Gastrocnemius medialis (tissue), 4 donors: Measurements from ENCODE around the gene BBS7. TPM values are rescaled to one million over a fixed set of nuclear protein-coding genes. Genes with fewer than 3 reads are reported as not detected.

ENCODE experiments used
- ATAC-seq, 2 donors: fragments of 150-250 bp; one replicate each; pipeline ENCODE4 v1.9.1; 2016
- DNase-seq, 2 donors: peaks; one replicate each; pipeline ENCODE4 v3.0.0-alpha.2; 2019
- H3K27ac ChIP-seq, 4 donors: fragments of 200-600 bp; sonication (generic); 1 replicate in 1 of 4; 2 replicates in 3 of 4; pipeline ENCODE4 v1.5.1; 2016 to 2018; ENCODE audit warnings: mild to moderate bottlenecking in 2 of 4, moderate library complexity in 1 of 4
- H3K27me3 ChIP-seq, 3 donors: fragments of 200-600 bp; sonication (generic) in 2 of 3; 1 replicate in 1 of 3; 2 replicates in 2 of 3; pipeline versions ENCODE4 v1.5.1 to v1.6.0; 2016 to 2019; ENCODE audit warnings: mild to moderate bottlenecking in 1 of 3, moderate library complexity in 1 of 3
- H3K36me3 ChIP-seq, 2 donors: fragments of 200-600 bp; sonication (generic) in 1 of 2; one replicate each; pipeline ENCODE4 v1.5.1; 2017 to 2018
- H3K4me1 ChIP-seq, 2 donors: fragments of 200-600 bp; sonication (generic) in 1 of 2; one replicate each; pipeline ENCODE4 v1.5.1; 2016 to 2017; ENCODE audit warnings: mild to moderate bottlenecking in 2 of 2
- H3K4me3 ChIP-seq, 4 donors: fragments of 200-600 bp; sonication (generic) in 3 of 4; 1 replicate in 1 of 4; 2 replicates in 3 of 4; pipeline ENCODE4 v1.5.1; 2016 to 2019; ENCODE audit warnings: mild to moderate bottlenecking in 2 of 4
- H3K9me3 ChIP-seq, 3 donors: fragments of 200-600 bp; sonication (generic) in 2 of 3; 1 replicate in 1 of 3; 2 replicates in 2 of 3; pipeline ENCODE4 v1.5.1; 2016 to 2019
- POLR2A ChIP-seq, 2 donors: fragments of 450-650 bp; IDR thresholded peaks; one replicate each; pipeline ENCODE4 v1.6.1; 2017; ENCODE audit warnings: antibody characterized with exemption in 2 of 2, mild to moderate bottlenecking in 2 of 2, moderate library complexity in 2 of 2
- in situ Hi-C, 4 donors: fragments of 200-750 bp; cut with MboI; loops; one replicate each; pipeline versions ENCODE4 v1.15.0 to v1.8.0; 2017; ENCODE audit warnings: low sequenced_read_pairs in 4 of 4
- intact Hi-C: fragments of 100-400 bp; cut with DNase I; formaldehyde crosslinking; loops from one replicate; pipeline ENCODE4 v1.15.1; 2023; ENCODE audit warnings: low total_unique reads
- total RNA-seq, 4 donors: library from RNA; depleted of rRNA; stranded (reverse); fragments of >200 nt; gene quantifications; one replicate each; pipeline versions ENCODE4 v1.1.0 to v1.2.3, GENCODE V29; 2016
- TF ChIP-seq, protein P1 (sequence below), 5 experiments: fragments of 450-650 bp in 3 of 5; fragments of 200-600 bp in 2 of 5; sonication (generic) in 2 of 5; IDR thresholded peaks in 4 of 5; conservative IDR thresholded peaks in 1 of 5; 1 replicate in 4 of 5; 2 replicates in 1 of 5; pipeline ENCODE4 v1.5.1; 2016 to 2019; ENCODE audit warnings: antibody characterized with exemption in 5 of 5, mild to moderate bottlenecking in 3 of 5, moderate library complexity in 3 of 5

BBS7 gene
- total RNA-seq, 4 donors from 2014 or later, result 4.5 to 11.1 (median 6.7) TPM

DNA sequence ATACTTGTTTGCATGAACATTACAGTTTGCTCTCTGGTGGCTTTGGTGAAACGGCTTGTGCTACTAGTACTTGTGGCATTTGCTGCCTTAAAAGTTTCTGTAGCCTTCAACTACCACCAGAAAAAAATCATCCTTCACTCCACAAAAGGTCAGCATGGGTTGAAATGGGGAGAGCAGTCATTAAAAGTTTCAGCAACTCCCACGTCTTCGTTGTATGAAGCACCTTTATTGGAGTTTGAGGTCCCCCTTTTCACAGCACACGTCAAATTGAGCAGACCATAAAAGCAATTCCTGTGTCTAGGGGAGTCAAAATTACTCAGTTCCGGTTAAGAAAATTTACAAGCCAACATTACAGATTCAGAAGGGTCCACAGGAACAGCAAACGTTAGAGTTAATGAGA is 23.6 kb downstream of the BBS7 start:
- intact Hi-C loops, result no loop called here
- Histone ChIP-seq H3K27ac (no peak overlapping the region), H3K9me3 (no peaks in the 10 kb centered on the region), H3K36me3 (peaks cover 0 to 46% of the 10 kb centered on the region in 2 donors), H3K27me3 (no peaks in the 10 kb centered on the region), H3K4me3 (no peak overlapping the region), H3K4me1 (no peaks in the 10 kb centered on the region)
- ATAC-seq (no peak), DNase-seq (no peak)
- no peak for TF ChIP-seq POLR2A (IDR thresholded peaks at IDR 0.05)
- TF ChIP-seq, protein P1, sequence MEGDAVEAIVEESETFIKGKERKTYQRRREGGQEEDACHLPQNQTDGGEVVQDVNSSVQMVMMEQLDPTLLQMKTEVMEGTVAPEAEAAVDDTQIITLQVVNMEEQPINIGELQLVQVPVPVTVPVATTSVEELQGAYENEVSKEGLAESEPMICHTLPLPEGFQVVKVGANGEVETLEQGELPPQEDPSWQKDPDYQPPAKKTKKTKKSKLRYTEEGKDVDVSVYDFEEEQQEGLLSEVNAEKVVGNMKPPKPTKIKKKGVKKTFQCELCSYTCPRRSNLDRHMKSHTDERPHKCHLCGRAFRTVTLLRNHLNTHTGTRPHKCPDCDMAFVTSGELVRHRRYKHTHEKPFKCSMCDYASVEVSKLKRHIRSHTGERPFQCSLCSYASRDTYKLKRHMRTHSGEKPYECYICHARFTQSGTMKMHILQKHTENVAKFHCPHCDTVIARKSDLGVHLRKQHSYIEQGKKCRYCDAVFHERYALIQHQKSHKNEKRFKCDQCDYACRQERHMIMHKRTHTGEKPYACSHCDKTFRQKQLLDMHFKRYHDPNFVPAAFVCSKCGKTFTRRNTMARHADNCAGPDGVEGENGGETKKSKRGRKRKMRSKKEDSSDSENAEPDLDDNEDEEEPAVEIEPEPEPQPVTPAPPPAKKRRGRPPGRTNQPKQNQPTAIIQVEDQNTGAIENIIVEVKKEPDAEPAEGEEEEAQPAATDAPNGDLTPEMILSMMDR (IDR thresholded peaks at IDR 0.05 in 4 of 5, conservative IDR thresholded peaks at IDR 0.05 in 1 of 5), result no peak
- in situ Hi-C loops, result no loop called here

DNA sequence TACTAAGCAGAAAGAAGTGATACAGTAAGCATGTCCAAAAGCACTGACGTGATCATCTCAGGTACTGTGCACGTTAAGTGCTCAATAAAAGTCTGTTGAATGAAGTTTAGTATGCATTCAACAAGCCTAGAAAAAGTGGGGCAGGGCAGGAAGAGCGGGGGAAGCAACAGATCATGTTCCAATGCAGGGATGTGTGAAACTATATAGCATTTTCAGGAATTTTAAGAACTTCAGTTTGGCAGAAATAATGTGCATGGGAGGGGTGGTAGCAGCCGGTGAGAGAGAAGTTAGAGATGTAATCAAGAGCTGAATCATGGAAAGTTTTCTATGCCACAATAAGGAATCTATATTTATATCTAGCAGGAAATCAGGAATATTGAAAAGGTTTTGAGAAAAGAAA is 27.4 kb downstream of the BBS7 start:
- Histone ChIP-seq H3K4me3 (no peak overlapping the region), H3K27ac (no peak overlapping the region), H3K4me1 (no peaks in the 10 kb centered on the region), H3K27me3 (no peaks in the 10 kb centered on the region), H3K9me3 (no peaks in the 10 kb centered on the region), H3K36me3 (peaks cover 0 to 41% of the 10 kb centered on the region in 2 donors)
- intact Hi-C loops, result no loop called here
- TF ChIP-seq POLR2A (IDR thresholded peaks at IDR 0.05), result no peak
- TF ChIP-seq, protein P1 (IDR thresholded peaks at IDR 0.05 in 4 of 5, conservative IDR thresholded peaks at IDR 0.05 in 1 of 5), result no peak
- in situ Hi-C loops, result no loop called here
- ATAC-seq, result no peak
- DNase-seq, result no peak

DNA sequence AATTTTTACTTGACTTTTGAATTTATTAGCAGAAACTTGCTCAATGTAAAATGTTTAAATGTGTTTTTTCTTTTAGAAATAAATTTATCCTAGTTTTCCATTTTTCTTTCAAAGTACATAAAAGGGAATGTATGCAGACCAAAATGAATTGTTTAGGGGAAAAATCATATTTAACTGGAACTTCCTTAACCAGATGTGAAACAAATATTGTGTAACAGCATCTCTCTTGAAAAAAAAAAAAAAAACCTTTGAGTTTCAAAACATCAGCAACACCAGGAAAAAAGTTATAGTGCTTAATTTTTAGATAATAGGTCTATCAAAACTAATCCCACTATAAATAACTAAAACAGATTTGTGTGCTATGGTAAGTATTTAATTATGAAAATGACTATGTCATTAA is 32.1 kb downstream of the BBS7 start:
- ATAC-seq, result no peak
- TF ChIP-seq, protein P1 (IDR thresholded peaks at IDR 0.05 in 4 of 5, conservative IDR thresholded peaks at IDR 0.05 in 1 of 5), result no peak
- TF ChIP-seq POLR2A (IDR thresholded peaks at IDR 0.05), result no peak
- H3K27me3 ChIP-seq, result no peaks in the 10 kb centered on the region
- no peaks in the 10 kb centered on the region for H3K4me1 ChIP-seq
- peaks cover 0 to 14% of the 10 kb centered on the region in 2 donors for H3K36me3 ChIP-seq
- in situ Hi-C loops (no loop called here), intact Hi-C loops (no loop called here)
- H3K9me3 ChIP-seq, result no peaks in the 10 kb centered on the region
- no peak overlapping the region for H3K4me3 ChIP-seq
- no peak for DNase-seq
- H3K27ac ChIP-seq, result no peak overlapping the region

DNA sequence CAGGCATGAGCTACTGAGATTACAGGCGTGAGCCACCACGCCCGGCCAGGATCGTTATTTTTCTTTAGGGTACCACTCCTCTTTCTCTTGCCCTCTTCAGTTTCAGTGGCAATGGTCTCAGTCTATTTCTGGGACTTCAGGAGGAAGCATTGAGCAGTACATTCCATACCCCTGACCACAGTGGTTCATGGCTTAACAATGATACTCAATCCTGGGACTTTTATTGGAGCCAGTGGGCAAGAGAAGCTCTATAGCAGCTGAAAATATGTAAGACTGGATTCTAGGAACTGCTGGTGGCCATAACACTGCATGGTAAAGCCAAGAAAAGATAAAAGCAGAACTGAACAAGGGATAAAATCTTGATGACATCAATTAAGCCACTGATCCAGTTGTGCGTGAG is 40.8 kb downstream of the BBS7 start:
- peaks cover 0 to 4% of the 10 kb centered on the region in 2 donors for H3K36me3 ChIP-seq
- H3K27me3 ChIP-seq, result no peaks in the 10 kb centered on the region
- TF ChIP-seq, protein P1 (IDR thresholded peaks at IDR 0.05 in 4 of 5, conservative IDR thresholded peaks at IDR 0.05 in 1 of 5), result no peak
- no peak for TF ChIP-seq POLR2A (IDR thresholded peaks at IDR 0.05)
- H3K27ac ChIP-seq, result no peak overlapping the region
- no peak overlapping the region for H3K4me3 ChIP-seq
- intact Hi-C loops, result no loop called here
- in situ Hi-C loops, result no loop called here
- no peaks in the 10 kb centered on the region for H3K9me3 ChIP-seq
- DNase-seq, result no peak
- no peak for ATAC-seq
- H3K4me1 ChIP-seq, result peaks cover 0 to 6% of the 10 kb centered on the region in 2 donors

DNA sequence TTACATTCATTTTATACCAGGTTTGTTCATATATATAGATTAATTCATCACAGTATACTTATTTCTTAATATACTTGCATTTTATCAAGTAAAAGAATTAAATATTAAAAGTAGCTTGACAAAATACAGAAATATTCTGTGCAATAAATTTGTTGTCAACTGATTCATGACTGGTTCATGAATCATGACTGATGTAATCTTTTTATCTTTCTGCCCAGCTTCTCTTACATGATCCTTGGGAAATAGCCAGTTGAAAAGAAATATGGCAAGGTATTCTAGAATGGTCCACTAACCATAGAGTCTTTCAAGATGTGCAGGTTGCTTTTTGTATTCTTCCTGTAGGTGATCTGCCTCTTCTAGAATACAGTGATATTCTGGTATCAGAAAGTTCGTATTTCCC is 42.4 kb downstream of the BBS7 start:
- H3K4me3 ChIP-seq, result no peak overlapping the region
- peaks cover 0 to 17% of the 10 kb centered on the region in 2 donors for H3K4me1 ChIP-seq
- H3K9me3 ChIP-seq, result no peaks in the 10 kb centered on the region
- in situ Hi-C loops (no loop called here), intact Hi-C loops (no loop called here)
- TF ChIP-seq POLR2A (IDR thresholded peaks at IDR 0.05), result no peak
- TF ChIP-seq, protein P1 (IDR thresholded peaks at IDR 0.05 in 4 of 5, conservative IDR thresholded peaks at IDR 0.05 in 1 of 5), result no peak
- H3K36me3 ChIP-seq, result no peaks in the 10 kb centered on the region
- H3K27ac ChIP-seq, result no peak overlapping the region
- ATAC-seq, result no peak
- H3K27me3 ChIP-seq, result no peaks in the 10 kb centered on the region
- no peak for DNase-seq
